Measurements from ENCODE around the gene ESCO1. TPM values are rescaled to one million over a fixed set of nuclear protein-coding genes. Genes with fewer than 3 reads are reported as not detected.

The ESCO1 gene
- total and polyA plus RNA-seq, 2 of the 4 experiments (the other 2 are of a cell fraction): 3.1 to 4.5 TPM

- Histone ChIP-seq H3K36me3 (ENCODE audit: control insufficient read depth, insufficient read depth, low read length) (peaks cover 6% of the 10 kb centered on the region), H3K27me3 (ENCODE audit: control insufficient read depth, insufficient read depth, low read length) (no peaks in the 10 kb centered on the region), H2BK15ac (ENCODE audit: low read depth, low read length) (no peak overlapping the region), H3K4me2 (ENCODE audit: low read depth, low read length) (no peak overlapping the region), H2BK5ac (ENCODE audit: low read depth, low read length, poor library complexity, severe bottlenecking) (no peak overlapping the region), H4K91ac (ENCODE audit: insufficient read depth, low read depth, low read length) (no peak overlapping the region), H2AK5ac (ENCODE audit: low read depth, low read length) (no peak overlapping the region), H3K4me1 (ENCODE audit: control insufficient read depth, insufficient read depth, low read length) (0 out of 2 replicates have a peak, but pooled peaks cover 2% of the 10 kb centered on the region), H3K9me1 (ENCODE audit: insufficient read depth, low read length) (no peaks in the 10 kb centered on the region), H4K5ac (ENCODE audit: low read depth, low read length) (no peak overlapping the region), H3K4me3 (ENCODE audit: insufficient read depth, low read depth, low read length) (no peak overlapping the region), H3K18ac (ENCODE audit: low read depth, low read length) (no peak overlapping the region), H3K56ac (ENCODE audit: extremely low read depth, insufficient read depth, low read length) (no peak overlapping the region), H3K23ac (ENCODE audit: low read depth, low read length) (no peak overlapping the region), H3K14ac (replicated peaks; ENCODE audit: low read depth, low read length) (no peak overlapping the region), H4K20me1 (ENCODE audit: insufficient read depth, low read length) (no peaks in the 10 kb centered on the region), H3K9ac (ENCODE audit: low read depth, low read length) (no peak overlapping the region), H3K4ac (ENCODE audit: low read depth, low read length) (no peak overlapping the region), H2AFZ (replicated peaks; ENCODE audit: low read length, poor library complexity) (no peak overlapping the region), H3K9me3 (ENCODE audit: control insufficient read depth, insufficient read depth, low read length) (no peaks in the 10 kb centered on the region), H3K27ac (ENCODE audit: insufficient read depth, low read length) (no peak overlapping the region), H3K79me1 (ENCODE audit: low read depth in 1 of 2, low read length in 2 of 2) (no peaks in the 10 kb centered on the region), H2BK120ac (ENCODE audit: low read depth, low read length) (no peak overlapping the region), H2BK20ac (ENCODE audit: low read depth, low read length) (no peak overlapping the region), H4K8ac (ENCODE audit: low read depth in 2 of 2, low read length in 2 of 2) (no peak overlapping the region), H2AK9ac (replicated peaks; ENCODE audit: low read depth, low read length, poor library complexity) (no peak overlapping the region)
- ChIA-PET CTCF (no interaction called here), POLR2A (ENCODE audit: unreplicated experiment) (no interaction called here)
- TF ChIP-seq BHLHE40 (IDR thresholded peaks at IDR 0.05; ENCODE audit: low read depth, low read length) (no peak), CHD1 (IDR thresholded peaks at IDR 0.05; ENCODE audit: low read depth, low read length) (no peak), RAD21 (IDR thresholded peaks at IDR 0.05; ENCODE audit: low read length) (no peak), CTCF (conservative IDR thresholded peaks at IDR 0.05; ENCODE audit: low read depth, low read length) (no peak), MAZ (IDR thresholded peaks at IDR 0.05; ENCODE audit: borderline replicate concordance, low read depth, low read length) (no peak), USF2 (IDR thresholded peaks at IDR 0.05; ENCODE audit: low read depth, low read length) (no peak), POLR2A (IDR thresholded peaks at IDR 0.05; ENCODE audit: low read depth, low read length) (no peak), CEBPB (IDR thresholded peaks at IDR 0.05; ENCODE audit: low read depth, low read length) (no peak), NFE2L2 (IDR thresholded peaks at IDR 0.05; ENCODE audit: low read depth, low read length) (no peak), MXI1 (IDR thresholded peaks at IDR 0.05; ENCODE audit: borderline replicate concordance, low read depth, low read length) (no peak)
- DNase-seq (no peak), ATAC-seq (ENCODE audit: low read depth) (no peak)
- WGBS, 2 experiments (ENCODE audit: extremely low coverage in 2 of 2, insufficient read length in 1 of 2): no CpG with 5 or more reads among the region's 4 CpGs
- intact Hi-C loops (cut with micrococcal nuclease): no loop called here
- no TSS peak for BruUV-seq (replicated peaks)
- in situ Hi-C loops (cut with MboI; ENCODE audit: low sequenced_read_pairs): no loop called here
- dilution Hi-C loops (cut with HindIII; ENCODE audit: low sequenced_read_pairs, unreplicated experiment): no loop called here
Observed at GRCh38 chr18:21575656-21576055, 24.8 kb downstream of the ESCO1 start.

Measured in IMR-90 (cell line).